ENCODE data around the gene FHIT. TPM values are rescaled to one million over a fixed set of nuclear protein-coding genes. Genes with fewer than 3 reads are reported as not detected.

Gene FHIT
- total RNA-seq, 1 donor from 2014 or later = 29.9 TPM

GRCh38 chr3:60453326-60453725 is 797.9 kb downstream of the FHIT start:
- no peak overlapping the region for H3K27ac Mint-ChIP-seq
- no peaks in the 10 kb centered on the region for H3K9me3 Mint-ChIP-seq
- intact Hi-C loops (cut with micrococcal nuclease) = no loop called here
- H3K4me1 Mint-ChIP-seq (ENCODE audit: low read depth) = peaks cover 8% of the 10 kb centered on the region
- no peaks in the 10 kb centered on the region for H3K27me3 Mint-ChIP-seq (ENCODE audit: low read depth)
- no peak overlapping the region for H3K4me3 Mint-ChIP-seq (ENCODE audit: low read depth)
- no peak for DNase-seq (ENCODE audit: low spot score)
- peaks cover 2% of the 10 kb centered on the region for H3K36me3 Mint-ChIP-seq (ENCODE audit: low read depth)

- DNase-seq (ENCODE audit: low spot score) = no peak
- intact Hi-C loops (cut with micrococcal nuclease) = no loop called here
- Mint-ChIP-seq H3K36me3 (ENCODE audit: low read depth) (no peaks in the 10 kb centered on the region), H3K4me3 (ENCODE audit: low read depth) (no peak overlapping the region), H3K27me3 (ENCODE audit: low read depth) (no peaks in the 10 kb centered on the region), H3K9me3 (peaks cover 5% of the 10 kb centered on the region), H3K27ac (no peak overlapping the region), H3K4me1 (ENCODE audit: low read depth) (peaks cover 6% of the 10 kb centered on the region)
Observed at GRCh38 chr3:60448696-60449095, 802.6 kb downstream of the FHIT start.

GRCh38 chr3:60445446-60445845 is 805.8 kb downstream of the FHIT start:
- Mint-ChIP-seq H3K9me3 (peaks cover 7% of the 10 kb centered on the region), H3K36me3 (ENCODE audit: low read depth) (no peaks in the 10 kb centered on the region), H3K27ac (no peak overlapping the region), H3K4me3 (ENCODE audit: low read depth) (no peak overlapping the region), H3K4me1 (ENCODE audit: low read depth) (peaks cover 1% of the 10 kb centered on the region), H3K27me3 (ENCODE audit: low read depth) (no peaks in the 10 kb centered on the region)
- DNase-seq (ENCODE audit: low spot score) = no peak
- intact Hi-C loops (cut with micrococcal nuclease) = no loop called here

- peaks cover 1% of the 10 kb centered on the region for H3K4me1 Mint-ChIP-seq (ENCODE audit: low read depth)
- peaks cover 7% of the 10 kb centered on the region for H3K9me3 Mint-ChIP-seq
- no peak overlapping the region for H3K4me3 Mint-ChIP-seq (ENCODE audit: low read depth)
- intact Hi-C loops (cut with micrococcal nuclease) = no loop called here
- DNase-seq (ENCODE audit: low spot score) = no peak
- no peaks in the 10 kb centered on the region for H3K27me3 Mint-ChIP-seq (ENCODE audit: low read depth)
- H3K27ac Mint-ChIP-seq = no peak overlapping the region
- H3K36me3 Mint-ChIP-seq (ENCODE audit: low read depth) = no peaks in the 10 kb centered on the region
Observed at GRCh38 chr3:60444898-60445437, 806.3 kb downstream of the FHIT start.

- intact Hi-C loops (cut with micrococcal nuclease) = no loop called here
- DNase-seq (ENCODE audit: low spot score) = no peak
- Mint-ChIP-seq H3K36me3 (ENCODE audit: low read depth) (no peaks in the 10 kb centered on the region), H3K4me1 (ENCODE audit: low read depth) (peaks cover 1% of the 10 kb centered on the region), H3K27me3 (ENCODE audit: low read depth) (no peaks in the 10 kb centered on the region), H3K4me3 (ENCODE audit: low read depth) (no peak overlapping the region), H3K9me3 (peaks cover 7% of the 10 kb centered on the region), H3K27ac (no peak overlapping the region)
Observed at GRCh38 chr3:60440869-60441268, 810.4 kb downstream of the FHIT start.

GRCh38 chr3:60435941-60436650 is 815.2 kb downstream of the FHIT start:
- H3K9me3 Mint-ChIP-seq = no peaks in the 10 kb centered on the region
- intact Hi-C loops (cut with micrococcal nuclease) = no loop called here

GRCh38 chr3:60434950-60435349 is 816.3 kb downstream of the FHIT start:
- peaks cover 6% of the 10 kb centered on the region for H3K4me1 Mint-ChIP-seq (ENCODE audit: low read depth)
- no peak overlapping the region for H3K4me3 Mint-ChIP-seq (ENCODE audit: low read depth)
- H3K27me3 Mint-ChIP-seq (ENCODE audit: low read depth) = no peaks in the 10 kb centered on the region
- H3K9me3 Mint-ChIP-seq = no peaks in the 10 kb centered on the region
- intact Hi-C loops (cut with micrococcal nuclease) = no loop called here
- no peaks in the 10 kb centered on the region for H3K36me3 Mint-ChIP-seq (ENCODE audit: low read depth)
- no peak for DNase-seq (ENCODE audit: low spot score)
- H3K27ac Mint-ChIP-seq = no peak overlapping the region

More at GRCh38 chr3:60435941-60436650, 815.2 kb downstream of the FHIT start:
- no peaks in the 10 kb centered on the region for H3K4me1 Mint-ChIP-seq (ENCODE audit: low read depth)
- H3K36me3 Mint-ChIP-seq (ENCODE audit: low read depth) = no peaks in the 10 kb centered on the region
- no peak overlapping the region for H3K27ac Mint-ChIP-seq
- H3K4me3 Mint-ChIP-seq (ENCODE audit: low read depth) = no peak overlapping the region
- no peak for DNase-seq (ENCODE audit: low spot score)
- no peaks in the 10 kb centered on the region for H3K27me3 Mint-ChIP-seq (ENCODE audit: low read depth)

- Mint-ChIP-seq H3K4me1 (ENCODE audit: low read depth) (peaks cover 9% of the 10 kb centered on the region), H3K27me3 (ENCODE audit: low read depth) (no peaks in the 10 kb centered on the region), H3K27ac (no peak overlapping the region), H3K36me3 (ENCODE audit: low read depth) (no peaks in the 10 kb centered on the region), H3K9me3 (no peaks in the 10 kb centered on the region), H3K4me3 (ENCODE audit: low read depth) (no peak overlapping the region)
- intact Hi-C loops (cut with micrococcal nuclease) = no loop called here
- no peak for DNase-seq (ENCODE audit: low spot score)
Observed at GRCh38 chr3:60434323-60434722, 816.9 kb downstream of the FHIT start.

- Mint-ChIP-seq H3K4me3 (ENCODE audit: low read depth) (no peak overlapping the region), H3K4me1 (ENCODE audit: low read depth) (peaks cover 9% of the 10 kb centered on the region), H3K9me3 (no peaks in the 10 kb centered on the region), H3K36me3 (ENCODE audit: low read depth) (no peaks in the 10 kb centered on the region), H3K27ac (no peak overlapping the region), H3K27me3 (ENCODE audit: low read depth) (no peaks in the 10 kb centered on the region)
- no peak for DNase-seq (ENCODE audit: low spot score)
- intact Hi-C loops (cut with micrococcal nuclease) = no loop called here
Observed at GRCh38 chr3:60431599-60431958, 819.7 kb downstream of the FHIT start.

GRCh38 chr3:60430205-60430604 is 821.0 kb downstream of the FHIT start:
- Mint-ChIP-seq H3K4me3 (ENCODE audit: low read depth) (no peak overlapping the region), H3K27ac (no peak overlapping the region), H3K4me1 (ENCODE audit: low read depth) (peaks cover 9% of the 10 kb centered on the region), H3K36me3 (ENCODE audit: low read depth) (no peaks in the 10 kb centered on the region), H3K27me3 (ENCODE audit: low read depth) (no peaks in the 10 kb centered on the region), H3K9me3 (no peaks in the 10 kb centered on the region)
- no peak for DNase-seq (ENCODE audit: low spot score)
- intact Hi-C loops (cut with micrococcal nuclease) = no loop called here

GRCh38 chr3:60427109-60427508 is 824.1 kb downstream of the FHIT start:
- Mint-ChIP-seq H3K27ac (no peak overlapping the region), H3K9me3 (no peaks in the 10 kb centered on the region), H3K27me3 (ENCODE audit: low read depth) (no peaks in the 10 kb centered on the region), H3K4me3 (ENCODE audit: low read depth) (no peak overlapping the region), H3K4me1 (ENCODE audit: low read depth) (peaks cover 9% of the 10 kb centered on the region), H3K36me3 (ENCODE audit: low read depth) (no peaks in the 10 kb centered on the region)
- intact Hi-C loops (cut with micrococcal nuclease) = no loop called here
- no peak for DNase-seq (ENCODE audit: low spot score)

GRCh38 chr3:60424942-60425341 is 826.3 kb downstream of the FHIT start:
- intact Hi-C loops (cut with micrococcal nuclease) = no loop called here
- no peak overlapping the region for H3K27ac Mint-ChIP-seq
- H3K9me3 Mint-ChIP-seq = no peaks in the 10 kb centered on the region
- DNase-seq (ENCODE audit: low spot score) = no peak
- H3K4me1 Mint-ChIP-seq (ENCODE audit: low read depth) = peaks cover 3% of the 10 kb centered on the region
- H3K27me3 Mint-ChIP-seq (ENCODE audit: low read depth) = no peaks in the 10 kb centered on the region
- no peak overlapping the region for H3K4me3 Mint-ChIP-seq (ENCODE audit: low read depth)
- H3K36me3 Mint-ChIP-seq (ENCODE audit: low read depth) = no peaks in the 10 kb centered on the region

- Mint-ChIP-seq H3K9me3 (no peaks in the 10 kb centered on the region), H3K4me1 (ENCODE audit: low read depth) (no peaks in the 10 kb centered on the region), H3K4me3 (ENCODE audit: low read depth) (no peak overlapping the region), H3K27ac (no peak overlapping the region), H3K36me3 (ENCODE audit: low read depth) (no peaks in the 10 kb centered on the region), H3K27me3 (ENCODE audit: low read depth) (no peaks in the 10 kb centered on the region)
- DNase-seq (ENCODE audit: low spot score) = no peak
- intact Hi-C loops (cut with micrococcal nuclease) = no loop called here
Observed at GRCh38 chr3:60424034-60424433, 827.2 kb downstream of the FHIT start.
